Naive thymus-derived CD8-positive, alpha-beta T cell (primary cell): ENCODE measurements around the gene ABHD5. TPM values are rescaled to one million over a fixed set of nuclear protein-coding genes. Genes with fewer than 3 reads are reported as not detected.
"Not testable (repeated sequence)": the region's sequence is repeated elsewhere in the genome, so short reads cannot be mapped to it uniquely, and the experiment has no call there.

Experiments
- ATAC-seq, 2 donors: fragments of 150-1000 bp; cut with Tn5 transposase in 1 of 2; sonication (Bioruptor Pico), chemical (Tn5 transposase) in 1 of 2; 1 replicate in 1 of 2; 2 replicates in 1 of 2; pipeline ENCODE4 v1.10.0; 2021; ENCODE audit warnings: mild to moderate bottlenecking in 2 of 2, moderate library complexity in 2 of 2
- POLR2A ChIA-PET: fragments of 350-600 bp; sonication (Branson Sonifier 250); formaldehyde crosslinking; loops from one replicate; lab custom pipeline; 2021; ENCODE audit warnings: antibody characterized with exemption; lab: Charles Lee
- DNase-seq, 10 donors: peaks; one replicate each; pipeline versions ENCODE4 v3.0.0 to v3.0.0-alpha.2; 2020 to 2022
- H3K27ac Mint-ChIP-seq, 10 donors: one replicate each; pipeline ENCODE4 v1.8.0; 2020 to 2022; ENCODE audit warnings: mild to moderate bottlenecking in 10 of 10, mixed read lengths in 10 of 10, moderate library complexity in 4 of 10, inconsistent platforms in 1 of 10
- H3K27me3 Mint-ChIP-seq, 5 donors: one replicate each; pipeline ENCODE4 v1.8.0; 2021 to 2022; ENCODE audit warnings: mixed read lengths in 5 of 5
- H3K36me3 Mint-ChIP-seq, 3 donors: one replicate each; pipeline ENCODE4 v1.8.0; 2020 to 2022; ENCODE audit warnings: mixed read lengths in 3 of 3, mild to moderate bottlenecking in 2 of 3, inconsistent platforms in 1 of 3
- H3K4me1 Mint-ChIP-seq, 4 donors: one replicate each; pipeline ENCODE4 v1.8.0; 2021 to 2022; ENCODE audit warnings: mixed read lengths in 4 of 4
- H3K4me3 Mint-ChIP-seq, 10 donors: one replicate each; pipeline ENCODE4 v1.8.0; 2020 to 2022; ENCODE audit warnings: mild to moderate bottlenecking in 10 of 10, mixed read lengths in 10 of 10, moderate library complexity in 6 of 10, inconsistent platforms in 1 of 10
- H3K9me3 Mint-ChIP-seq, 9 donors: one replicate each; pipeline ENCODE4 v1.8.0; 2020 to 2022; ENCODE audit warnings: mixed read lengths in 9 of 9, mild to moderate bottlenecking in 3 of 9, inconsistent platforms in 1 of 9, moderate library complexity in 1 of 9
- polyA plus RNA-seq, 3 donors: library from polyadenylated mRNA; unstranded; fragments of 300-500 nt; fragmentation: Illumina TruSeq; gene quantifications; one replicate each; pipeline ENCODE4 v1.2.3, GENCODE V29; 2021
- total RNA-seq, 8 experiments: library from RNA in 2 of 8; stranded (reverse) in 2 of 8; gene quantifications; one replicate each; pipeline ENCODE4 v1.2.3 and lab custom pipeline; 2021 to 2026

The ABHD5 gene
- total RNA-seq (1 to 10 TPM; 6.4 to 6.9 TPM), polyA plus RNA-seq (1 to 10 TPM; 1.7 to 4.0 (median 3.6) TPM), total RNA-seq (lab: John Stamatoyannopoulos, UW) (13.5 to 28.3 (median 21.6) reads per million in 6 experiments)

- no peaks in the 10 kb centered on the region for H3K9me3 Mint-ChIP-seq
Observed at GRCh38 chr3:43690400-43691119, at the start of gene ABHD5. Gene ABHD5 (plus strand): TSS chr3:43690938. CDS start chr3:43690993, 55 bp downstream.

GRCh38 chr3:43641306-43642114 is 49.2 kb upstream of the ABHD5 start:
- H3K27me3 Mint-ChIP-seq: peaks cover 7 to 17% (median 12%) of the 10 kb centered on the region in 5 donors
- no peaks in the 10 kb centered on the region for H3K36me3 Mint-ChIP-seq
- H3K4me3 Mint-ChIP-seq: no peak overlapping the region
- POLR2A ChIA-PET: no interaction called here
- no peaks in the 10 kb centered on the region for H3K9me3 Mint-ChIP-seq
- peaks cover 0 to 6% (median 4%) of the 10 kb centered on the region in 4 donors for H3K4me1 Mint-ChIP-seq
- DNase-seq (no peak), ATAC-seq (no peak)
- H3K27ac Mint-ChIP-seq: no peak overlapping the region

More at GRCh38 chr3:43690400-43691119, at the start of gene ABHD5:
- no peaks in the 10 kb centered on the region for H3K36me3 Mint-ChIP-seq
- peak; percentile 94 to 98 (median 96) for DNase-seq
- H3K27ac Mint-ChIP-seq: peak within 1 kb of the TSS; percentile 88 to 96 (median 94)
- peak; percentile 94 to 95 for ATAC-seq
- H3K4me3 Mint-ChIP-seq: peak within 1 kb of the TSS; percentile 89 to 98 (median 95)
- H3K4me1 Mint-ChIP-seq: peaks cover 18 to 38% (median 25%) of the 10 kb centered on the region in 4 donors
- POLR2A ChIA-PET: interaction anchor here (0.7 to 2.6 kb wide), 7 partner anchors 9 to 393 kb away, joined by 3 to 16 read pairs (median 4); partner anchors contain the start of gene ANO10
- no peaks in the 10 kb centered on the region for H3K27me3 Mint-ChIP-seq

DNA sequence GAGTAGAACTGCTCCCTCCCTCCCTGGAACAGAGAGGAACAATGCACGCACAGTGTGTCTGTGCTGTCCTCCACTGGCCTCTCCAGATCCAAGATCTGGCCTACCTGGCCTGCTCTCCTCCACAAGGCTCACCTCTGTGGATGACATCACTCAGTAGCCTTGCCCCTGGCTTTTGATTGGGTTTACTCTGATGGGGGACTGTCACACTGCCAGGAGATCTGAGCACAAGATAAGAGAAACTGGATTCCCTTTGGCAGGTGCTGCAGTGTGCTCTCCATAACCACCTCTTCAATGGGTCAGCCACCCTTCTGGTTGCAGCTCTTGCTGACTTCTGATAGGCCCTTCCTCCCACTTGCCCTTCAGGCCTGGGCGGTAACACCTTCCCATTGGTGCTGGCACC is 46.3 kb upstream of the ABHD5 start:
- no peaks in the 10 kb centered on the region for H3K4me1 Mint-ChIP-seq
- peaks cover 7 to 23% (median 17%) of the 10 kb centered on the region in 5 donors for H3K27me3 Mint-ChIP-seq
- H3K27ac Mint-ChIP-seq: no peak overlapping the region
- no peak overlapping the region for H3K4me3 Mint-ChIP-seq
- DNase-seq (no peak), ATAC-seq (no peak)
- no peaks in the 10 kb centered on the region for H3K9me3 Mint-ChIP-seq
- POLR2A ChIA-PET: no interaction called here
- peaks cover 0 to 2% (median 0%) of the 10 kb centered on the region in 3 donors for H3K36me3 Mint-ChIP-seq

DNA sequence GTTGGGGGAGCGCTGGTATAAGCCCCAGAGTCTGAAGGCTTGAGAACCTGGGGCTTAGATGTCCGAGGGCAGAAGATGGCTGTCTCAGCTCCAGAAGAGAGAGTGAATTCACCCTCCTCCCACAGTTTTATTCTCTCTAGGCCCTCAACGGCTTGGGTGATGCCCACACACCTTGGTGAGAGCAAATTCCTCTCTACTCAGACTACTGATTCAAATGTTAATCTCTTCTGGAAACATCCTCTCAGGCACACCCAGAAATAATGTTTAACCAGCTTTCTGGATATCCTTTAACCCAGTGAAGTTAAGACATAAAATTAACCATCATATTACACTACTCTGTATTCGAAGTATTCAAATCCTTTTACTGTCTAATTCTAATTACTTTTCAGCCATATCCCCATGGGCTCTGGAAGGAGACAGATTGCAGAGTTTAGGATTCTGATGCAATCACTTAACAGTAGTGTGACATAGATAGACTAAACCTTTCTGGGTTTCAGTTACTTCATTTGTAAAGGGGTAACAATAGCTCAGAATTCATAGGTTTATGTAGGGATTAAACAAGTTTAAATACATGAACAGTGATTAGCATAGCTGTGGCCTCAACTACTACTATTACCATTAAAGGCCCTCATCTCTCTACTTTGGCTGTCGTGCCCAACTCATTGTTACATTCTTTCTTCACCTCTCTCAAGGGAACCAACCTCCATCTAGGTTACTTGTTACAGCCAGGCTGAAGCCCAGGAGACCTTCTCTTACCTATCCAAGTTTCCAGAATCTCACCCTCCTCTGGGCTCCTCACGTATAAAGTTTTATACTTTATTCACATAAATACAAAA is 43.2 kb upstream of the ABHD5 start:
- DNase-seq (no peak), ATAC-seq (no peak)
- Mint-ChIP-seq H3K27me3 (peaks cover 6 to 32% (median 22%) of the 10 kb centered on the region in 5 donors), H3K27ac (no peak overlapping the region), H3K4me3 (no peak overlapping the region), H3K36me3 (peaks cover 0 to 2% (median 0%) of the 10 kb centered on the region in 3 donors), H3K4me1 (no peaks in the 10 kb centered on the region), H3K9me3 (no peaks in the 10 kb centered on the region)
- POLR2A ChIA-PET: no interaction called here

- DNase-seq: no peak
- H3K27me3 Mint-ChIP-seq: peaks cover 5 to 27% (median 22%) of the 10 kb centered on the region in 5 donors
- H3K4me1 Mint-ChIP-seq: no peaks in the 10 kb centered on the region
- POLR2A ChIA-PET: interaction anchor here (1.1 kb wide), 1 partner anchor 17 kb away, joined by 6 read pairs; no protein-coding TSS in a partner anchor
- no peak overlapping the region for H3K4me3 Mint-ChIP-seq
- H3K9me3 Mint-ChIP-seq: no peaks in the 10 kb centered on the region
- no peak overlapping the region for H3K27ac Mint-ChIP-seq
- peaks cover 0 to 2% (median 0%) of the 10 kb centered on the region in 3 donors for H3K36me3 Mint-ChIP-seq
- ATAC-seq: no peak
Observed at GRCh38 chr3:43648957-43649356, 41.8 kb upstream of the ABHD5 start.

GRCh38 chr3:43649365-43649968 is 41.3 kb upstream of the ABHD5 start:
- no peak overlapping the region for H3K4me3 Mint-ChIP-seq
- no peaks in the 10 kb centered on the region for H3K4me1 Mint-ChIP-seq
- H3K36me3 Mint-ChIP-seq: peaks cover 0 to 2% (median 0%) of the 10 kb centered on the region in 3 donors
- ATAC-seq: no peak
- H3K27me3 Mint-ChIP-seq: peaks cover 3 to 22% (median 19%) of the 10 kb centered on the region in 5 donors
- H3K27ac Mint-ChIP-seq: no peak overlapping the region
- no peak for DNase-seq
- POLR2A ChIA-PET: interaction anchor here (1.1 kb wide), 1 partner anchor 16 kb away, joined by 6 read pairs; no protein-coding TSS in a partner anchor
- H3K9me3 Mint-ChIP-seq: no peaks in the 10 kb centered on the region

DNA sequence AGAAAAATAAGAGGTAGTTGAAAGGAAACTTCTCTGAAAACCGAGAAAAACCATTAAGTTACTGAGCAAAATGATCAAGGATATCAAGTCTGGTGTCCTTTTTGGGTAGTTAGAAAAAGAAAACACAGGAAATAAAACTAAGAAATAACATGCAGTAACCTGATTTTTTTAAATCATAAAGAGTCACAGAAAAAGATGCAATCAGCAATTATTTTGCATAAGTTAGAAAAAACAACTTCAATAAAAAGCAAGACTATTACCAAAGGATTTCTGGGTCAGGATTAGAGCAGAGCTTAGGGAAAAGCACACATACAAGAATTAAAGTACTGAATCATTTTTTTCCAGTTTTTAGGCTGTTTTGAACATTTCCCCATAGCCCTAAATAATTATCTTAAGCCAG is 40.4 kb upstream of the ABHD5 start:
- no peaks in the 10 kb centered on the region for H3K4me1 Mint-ChIP-seq
- no peak overlapping the region for H3K27ac Mint-ChIP-seq
- peaks cover 0 to 2% (median 0%) of the 10 kb centered on the region in 3 donors for H3K36me3 Mint-ChIP-seq
- POLR2A ChIA-PET: no interaction called here
- H3K27me3 Mint-ChIP-seq: peaks cover 3 to 19% (median 15%) of the 10 kb centered on the region in 5 donors
- DNase-seq (no peak), ATAC-seq (no peak)
- H3K9me3 Mint-ChIP-seq: no peaks in the 10 kb centered on the region
- H3K4me3 Mint-ChIP-seq: no peak overlapping the region

- H3K27me3 Mint-ChIP-seq, POLR2A ChIA-PET, H3K36me3 Mint-ChIP-seq, H3K4me3 Mint-ChIP-seq, H3K27ac Mint-ChIP-seq, DNase-seq, H3K4me1 Mint-ChIP-seq, ATAC-seq: not testable (repeated sequence)
- peaks cover 0 to 11% (median 0%) of the 10 kb centered on the region in 9 donors for H3K9me3 Mint-ChIP-seq
Observed at GRCh38 chr3:43656390-43656789, 34.3 kb upstream of the ABHD5 start.

GRCh38 chr3:43659250-43659880 is 31.4 kb upstream of the ABHD5 start:
- Mint-ChIP-seq H3K27ac (no peak overlapping the region), H3K4me3 (no peak overlapping the region), H3K9me3 (peaks cover 0 to 13% (median 7%) of the 10 kb centered on the region in 9 donors), H3K36me3 (peaks cover 0 to 21% (median 8%) of the 10 kb centered on the region in 3 donors), H3K4me1 (no peaks in the 10 kb centered on the region), H3K27me3 (peaks cover 5 to 15% (median 10%) of the 10 kb centered on the region in 5 donors)
- POLR2A ChIA-PET: no interaction called here
- ATAC-seq: no peak
- no peak for DNase-seq

DNA sequence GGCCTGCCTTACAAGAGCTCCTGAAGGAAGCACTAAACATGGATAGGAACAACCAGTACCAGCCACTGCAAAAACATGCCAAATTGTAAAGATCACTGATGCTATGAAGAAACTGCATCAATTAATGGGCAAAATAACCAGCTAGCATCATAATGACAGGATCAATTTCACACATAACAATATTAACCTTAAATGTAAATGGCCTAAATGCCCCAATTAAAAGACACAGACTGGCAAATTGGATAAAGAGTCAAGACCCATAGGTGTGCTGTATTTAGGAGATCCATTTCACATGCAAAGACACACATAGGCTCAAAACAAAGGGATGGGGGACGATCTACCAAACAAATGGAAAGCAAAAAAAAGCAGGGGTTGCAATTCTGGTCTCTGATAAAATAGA is 29.4 kb upstream of the ABHD5 start:
- H3K4me1 Mint-ChIP-seq, H3K27ac Mint-ChIP-seq, DNase-seq, H3K4me3 Mint-ChIP-seq, POLR2A ChIA-PET, ATAC-seq: not testable (repeated sequence)
- H3K27me3 Mint-ChIP-seq: peaks cover 5 to 18% (median 11%) of the 10 kb centered on the region in 5 donors
- peaks cover 0 to 21% (median 7%) of the 10 kb centered on the region in 9 donors for H3K9me3 Mint-ChIP-seq
- peaks cover 0 to 21% (median 8%) of the 10 kb centered on the region in 3 donors for H3K36me3 Mint-ChIP-seq

GRCh38 chr3:43665011-43665410 is 25.7 kb upstream of the ABHD5 start:
- H3K27ac Mint-ChIP-seq, POLR2A ChIA-PET, DNase-seq, H3K4me3 Mint-ChIP-seq, ATAC-seq, H3K4me1 Mint-ChIP-seq: not testable (repeated sequence)
- Mint-ChIP-seq H3K9me3 (peaks cover 0 to 21% (median 7%) of the 10 kb centered on the region in 9 donors), H3K36me3 (peaks cover 0 to 21% (median 8%) of the 10 kb centered on the region in 3 donors), H3K27me3 (peaks cover 7 to 31% (median 16%) of the 10 kb centered on the region in 5 donors)
